Measurements from ENCODE around the gene DCC.

DNA sequence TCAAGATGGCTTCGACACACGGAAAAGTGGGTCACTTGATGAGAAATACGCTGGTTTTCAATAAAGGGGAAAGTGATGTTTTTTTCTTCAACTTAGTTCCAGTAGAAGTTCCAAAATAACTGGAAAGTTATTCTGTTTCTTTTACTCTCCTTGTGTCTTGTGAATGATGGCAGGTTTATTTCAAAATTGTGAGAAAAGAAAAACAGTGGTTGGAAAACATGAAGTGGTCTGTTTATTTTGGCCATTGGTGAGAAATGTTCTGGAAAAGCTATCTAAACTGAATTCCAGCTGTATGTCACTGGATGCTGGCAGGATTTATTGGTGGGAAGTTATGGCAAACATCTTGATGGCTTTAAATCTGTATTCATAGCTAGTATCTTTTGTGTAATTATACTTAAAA, 484.1 kb downstream of the DCC start:
- no peak for TF ChIP-seq POLR2A (IDR thresholded peaks at IDR 0.05; ENCODE audit: low read length)
- no peak for TF ChIP-seq GATA1 (IDR thresholded peaks at IDR 0.05; ENCODE audit: low read depth, low read length)
